Fibroblast of skin of left quadriceps (primary cell): Measurements from ENCODE around the gene KHK.

Experiments
- DNase-seq, 2 experiments: peaks; one replicate each; pipeline ENCODE4 v3.0.0-alpha.2; 2013; ENCODE audit warnings: low read depth in 2 of 2

KHK gene

GRCh38 chr2:27086724-27087593, at the start of gene KHK:
Gene KHK, plus strand, starts transcription at chr2:27086772. Its CDS starts 488 bp downstream, at chr2:27087260.
- no peak for DNase-seq

DNA sequence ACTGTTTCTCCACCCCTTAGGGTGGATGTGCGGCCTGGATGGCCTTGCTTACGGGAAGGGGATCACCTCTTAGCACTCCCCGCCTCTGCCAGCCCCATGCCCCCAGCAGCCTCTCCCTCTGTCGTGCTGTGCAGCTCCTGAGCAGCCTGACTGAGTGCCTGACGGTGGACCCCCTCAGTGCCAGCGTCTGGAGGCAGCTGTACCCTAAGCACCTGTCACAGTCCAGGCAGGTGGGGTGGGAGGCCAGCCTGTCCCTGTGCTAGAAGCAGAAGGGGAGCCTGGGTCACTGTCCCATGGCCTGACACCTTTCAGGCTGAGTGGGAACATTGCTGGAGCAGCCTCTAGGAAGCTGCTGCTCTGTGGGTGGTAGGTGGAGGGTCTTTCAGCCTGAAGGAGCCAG, 48.6 kb upstream of the KHK start:
- no peak for DNase-seq

- no peak for DNase-seq
These were observed 47.8 kb upstream of the KHK start for GRCh38 chr2:27038631-27039339.

DNA sequence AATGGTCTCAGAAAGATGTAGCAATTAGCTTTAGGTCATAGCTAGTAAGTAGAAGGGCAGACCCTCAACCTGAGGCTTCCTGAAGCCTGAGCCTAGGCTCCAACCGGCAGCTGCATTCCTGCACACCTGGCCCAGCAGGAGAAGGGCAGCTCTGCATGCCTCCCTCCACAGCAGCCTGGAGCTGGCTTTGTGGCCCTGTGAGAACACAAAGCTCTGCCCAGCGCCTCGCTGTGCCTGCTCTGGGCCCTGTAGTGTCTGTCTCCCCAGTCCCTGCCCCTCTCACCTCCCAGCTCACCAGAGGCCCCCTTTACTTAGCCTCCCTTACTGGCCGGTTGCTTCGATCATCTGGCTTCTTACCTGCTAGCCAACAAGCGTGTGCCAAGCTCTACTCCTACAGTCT, 47.1 kb upstream of the KHK start:
- no peak for DNase-seq

- DNase-seq, result no peak
These were observed 46.7 kb upstream of the KHK start for GRCh38 chr2:27039871-27040270.

- no peak for DNase-seq
These were observed 46.3 kb upstream of the KHK start for GRCh38 chr2:27040282-27040681.

- no peak for DNase-seq
These were observed 44.8 kb upstream of the KHK start for GRCh38 chr2:27041752-27042151.

- DNase-seq, result no peak
These were observed 44.4 kb upstream of the KHK start for GRCh38 chr2:27042159-27042661.

DNA sequence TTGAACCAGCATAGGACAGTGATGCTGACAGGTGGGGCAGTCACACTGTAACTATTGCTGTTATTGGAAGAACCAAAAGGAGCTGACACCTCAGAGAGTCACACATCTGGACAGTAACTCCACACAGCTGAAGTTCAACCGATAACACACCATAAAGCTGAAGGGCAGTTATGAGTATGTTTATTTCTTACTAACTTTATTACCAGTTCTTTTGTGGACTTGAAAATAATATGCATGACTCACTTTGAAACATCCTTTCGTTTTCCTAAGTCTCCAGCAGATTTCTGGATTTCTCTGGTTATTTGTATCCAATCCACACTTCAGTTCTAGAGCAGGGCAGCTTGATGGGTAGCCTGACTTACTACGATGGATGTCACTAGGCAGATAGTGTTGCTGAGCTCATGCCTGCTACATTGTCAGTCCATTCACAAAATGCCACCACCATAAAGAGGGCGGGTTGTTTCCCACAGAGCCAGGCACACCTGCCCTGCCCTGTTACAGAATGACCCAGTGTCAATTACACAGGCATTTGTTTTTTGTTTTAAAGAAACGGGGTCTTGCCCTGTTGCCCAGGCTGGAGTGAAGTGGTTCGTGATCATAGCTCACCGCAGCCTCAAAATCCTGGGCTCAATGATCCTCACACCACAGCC, 43.5 kb upstream of the KHK start:
- no peak for DNase-seq

DNA sequence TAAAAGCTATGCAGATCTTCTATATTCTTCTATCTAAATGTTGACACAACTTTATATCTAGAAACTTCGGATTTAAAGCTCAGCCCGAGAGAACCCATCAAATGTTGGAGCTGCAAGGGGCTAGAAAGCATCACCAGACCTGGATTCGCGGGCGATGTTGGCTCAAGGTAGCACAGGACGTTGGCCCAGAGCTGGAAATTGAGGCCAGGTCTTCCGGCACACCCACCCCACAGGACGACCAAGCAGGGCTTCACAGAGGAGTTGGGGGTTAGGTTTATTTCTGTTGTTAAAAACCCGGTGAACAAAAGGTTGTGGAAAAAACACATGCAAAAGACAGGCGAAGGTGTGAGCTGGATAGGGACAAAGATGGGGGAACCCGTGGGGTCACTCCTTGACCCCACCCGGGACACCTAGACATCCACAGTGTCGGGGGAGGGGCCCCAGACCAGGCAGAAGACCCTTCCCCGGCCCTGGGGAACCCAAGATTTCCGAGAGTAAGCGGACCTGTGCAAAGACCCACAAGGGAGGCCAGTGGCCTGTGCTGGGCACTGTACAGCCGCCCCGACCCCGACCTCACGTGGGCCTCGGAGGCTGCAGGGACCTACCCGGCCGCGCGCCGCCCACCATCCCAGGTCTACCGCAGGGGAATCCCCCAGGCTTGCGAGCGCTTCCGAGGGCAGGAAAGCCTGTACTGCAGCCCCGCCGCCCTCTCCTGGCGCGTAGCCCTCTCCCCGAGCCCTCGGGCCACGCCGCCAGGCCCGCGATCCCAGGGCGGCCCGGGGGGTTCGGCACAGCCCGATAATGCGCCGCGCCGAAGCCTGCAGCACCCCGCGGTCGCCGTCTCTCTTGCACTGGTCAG, 36.9 kb upstream of the KHK start:
- no peak for DNase-seq

GRCh38 chr2:27050281-27050995, 36.1 kb upstream of the KHK start:
- DNase-seq, result peak; percentile 92 to 93

DNA sequence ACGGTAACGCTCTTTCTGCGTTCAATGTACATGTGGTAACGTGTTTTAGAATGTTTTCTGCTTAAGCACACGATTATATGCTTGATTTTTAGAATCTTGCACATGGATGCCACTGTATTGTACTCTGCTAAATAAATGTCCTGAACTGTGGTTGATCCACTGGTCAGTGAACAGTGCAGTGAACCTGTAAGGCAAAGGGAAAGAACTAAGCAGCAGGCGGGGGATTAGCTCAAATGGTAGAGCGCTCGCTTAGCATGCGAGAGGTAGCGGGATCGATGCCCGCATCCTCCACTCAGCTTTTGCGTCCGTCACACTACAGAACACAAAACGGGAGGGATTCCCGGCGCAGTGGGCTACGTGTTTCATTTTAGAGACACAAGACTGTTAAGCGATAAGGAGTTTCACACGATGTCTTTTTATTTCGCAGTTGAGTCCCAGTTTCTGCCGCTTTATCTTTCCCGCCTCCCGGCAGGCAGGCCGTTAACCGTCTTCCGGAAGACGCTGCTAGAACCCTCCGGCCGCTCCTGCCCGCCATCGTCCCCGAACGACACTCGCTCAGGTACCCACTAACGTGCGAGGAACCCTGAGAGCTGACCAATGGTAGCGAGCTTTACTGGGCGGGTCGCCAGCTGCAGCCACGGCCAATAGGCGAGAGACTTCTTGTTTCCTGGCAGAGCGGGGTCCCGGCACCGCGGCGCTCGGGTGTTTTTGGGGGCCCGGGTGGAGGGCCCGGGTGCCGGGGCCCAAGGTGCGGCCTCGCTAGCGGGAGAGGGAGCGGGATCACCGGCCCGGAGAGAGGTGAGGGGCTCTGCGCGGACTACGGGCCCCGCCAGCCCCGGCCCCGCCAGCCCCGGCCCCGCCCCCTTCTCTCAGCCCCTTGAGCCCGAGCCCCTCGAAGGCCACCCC, 35.3 kb upstream of the KHK start, which contains the start of gene AGBL5:
Gene AGBL5 (plus strand): TSS at position 673 of the 906 bp plus-strand sequence. CDS start 1,291 bp downstream, outside the sequence.
- DNase-seq, result peak; percentile 85 to 86

DNA sequence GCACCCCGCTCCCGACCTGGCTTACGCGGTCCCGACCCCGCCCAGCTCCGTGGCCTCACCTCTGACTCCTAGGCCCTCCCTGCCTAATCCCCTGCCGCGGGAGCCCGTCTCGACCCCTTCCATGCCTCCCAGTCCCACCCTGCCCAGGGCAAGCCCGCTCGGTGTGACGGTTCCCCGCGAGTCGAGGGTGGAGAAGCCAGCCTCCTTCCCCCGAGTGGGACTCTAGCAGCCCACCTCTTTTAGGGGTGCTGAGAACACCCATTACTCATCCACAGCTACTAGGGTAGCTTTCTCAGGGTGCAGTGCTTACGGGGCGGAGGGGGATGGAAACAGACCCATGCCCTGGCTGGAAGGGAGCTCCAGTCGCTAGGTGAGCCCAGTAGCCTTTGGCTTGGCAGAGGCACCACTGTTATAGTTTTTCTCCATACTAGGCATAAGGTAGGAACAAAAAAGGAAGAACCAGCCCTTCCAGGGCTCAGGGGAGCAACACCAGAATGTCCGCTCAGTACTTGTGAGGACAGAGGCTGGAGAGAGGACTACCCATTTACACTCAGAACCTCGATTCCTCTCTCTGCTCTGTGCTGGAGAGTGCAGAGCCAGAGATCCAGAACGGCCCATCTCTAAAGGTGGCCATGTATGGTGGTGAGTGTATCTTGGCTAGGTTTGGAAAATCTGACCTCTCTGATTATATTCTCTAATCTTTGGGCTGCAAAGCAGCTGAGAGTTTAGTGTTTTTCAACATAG, 34.5 kb upstream of the KHK start:
- no peak for DNase-seq

DNA sequence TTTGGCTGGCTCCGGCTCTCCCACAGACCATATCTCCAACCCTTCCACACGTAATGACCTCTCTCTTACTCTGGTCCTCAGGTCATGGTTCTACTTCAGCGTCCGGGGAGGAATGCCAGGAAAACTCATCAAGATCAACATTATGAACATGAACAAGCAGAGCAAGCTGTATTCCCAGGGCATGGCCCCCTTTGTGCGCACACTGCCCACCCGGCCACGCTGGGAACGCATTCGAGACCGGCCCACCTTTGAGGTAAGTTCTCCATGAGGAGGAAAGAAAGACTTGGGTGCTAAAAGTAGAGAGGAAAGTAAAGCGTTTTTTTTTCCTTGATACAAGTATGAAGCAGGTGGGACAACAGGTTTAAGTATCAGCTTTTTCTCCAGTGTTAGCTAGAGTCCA, 33.3 kb upstream of the KHK start:
- DNase-seq, result no peak

DNA sequence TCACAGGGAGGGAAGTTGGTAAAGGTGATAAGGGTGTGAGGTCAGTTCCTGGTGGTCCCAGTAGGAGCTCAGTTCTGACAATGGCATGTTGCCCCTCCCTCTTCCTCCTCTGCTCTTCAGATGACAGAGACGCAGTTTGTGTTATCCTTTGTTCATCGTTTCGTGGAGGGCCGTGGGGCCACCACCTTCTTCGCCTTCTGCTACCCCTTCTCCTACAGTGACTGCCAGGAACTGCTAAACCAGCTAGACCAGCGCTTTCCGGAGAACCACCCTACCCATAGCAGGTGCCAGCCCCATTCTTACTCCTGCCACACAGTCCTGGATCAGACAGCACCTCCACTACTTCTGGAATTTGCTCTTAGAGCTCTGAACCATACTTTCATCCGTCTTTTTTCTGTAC, 32.8 kb upstream of the KHK start:
- DNase-seq, result no peak

- DNase-seq, result no peak
These were observed 31.9 kb upstream of the KHK start for GRCh38 chr2:27054721-27055120.

GRCh38 chr2:27057184-27057583, 29.4 kb upstream of the KHK start:
- no peak for DNase-seq

DNA sequence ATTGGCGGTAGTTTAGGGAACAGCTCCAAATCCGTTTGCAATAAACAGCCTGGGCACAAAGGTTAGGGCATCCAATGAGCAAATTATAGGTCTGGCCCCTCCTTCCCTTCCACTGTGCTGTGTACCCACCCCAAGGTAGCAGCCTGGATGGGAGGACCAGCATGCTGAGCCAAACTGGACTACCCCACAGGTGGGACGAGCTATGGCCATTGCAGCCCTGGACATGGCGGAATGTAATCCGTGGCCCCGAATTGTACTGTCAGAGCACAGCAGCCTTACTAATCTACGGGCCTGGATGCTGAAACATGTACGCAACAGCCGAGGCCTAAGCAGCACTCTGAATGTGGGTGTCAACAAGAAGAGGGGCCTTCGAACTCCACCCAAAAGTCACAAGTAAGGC, 28.4 kb upstream of the KHK start:
- no peak for DNase-seq
